ENCODE data around the gene PROSER3. TPM values are rescaled to one million over a fixed set of nuclear protein-coding genes. Genes with fewer than 3 reads are reported as not detected.

PROSER3 gene
- total and polyA plus RNA-seq, 2 of the 4 experiments (the other 2 are of a cell fraction) = 5.4 to 21.8 TPM

DNA sequence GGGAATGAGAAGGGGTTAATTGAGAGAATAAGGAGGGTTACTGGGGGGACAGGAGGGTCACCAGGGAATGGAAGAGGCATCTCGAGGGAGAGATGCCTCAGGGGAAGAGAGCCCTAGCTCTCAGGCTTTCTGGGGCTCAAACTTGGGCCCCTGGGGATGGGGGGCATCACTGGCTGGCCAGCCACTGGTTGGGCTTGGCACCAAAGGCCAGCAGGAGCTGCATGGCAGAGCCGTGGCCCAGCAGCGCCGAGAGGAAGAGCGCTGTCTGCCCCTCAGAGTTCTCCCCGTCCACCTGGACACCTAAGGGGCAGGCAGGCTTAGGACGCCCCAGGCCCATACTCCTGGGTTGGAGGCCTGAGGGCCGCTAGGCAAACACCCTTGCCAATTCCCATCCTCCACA is 34.9 kb downstream of the PROSER3 start:
- no peak overlapping the region for H3K27ac ChIP-seq (ENCODE audit: insufficient read depth, low read length)
- H2AK9ac ChIP-seq (replicated peaks; ENCODE audit: low read depth, low read length, poor library complexity) = no peak overlapping the region
- no peak overlapping the region for H3K4me2 ChIP-seq (ENCODE audit: low read depth, low read length)
- no peak overlapping the region for H3K4me3 ChIP-seq (ENCODE audit: insufficient read depth, low read depth, low read length)
- CTCF ChIA-PET = no interaction called here
- no peak overlapping the region for H2AK5ac ChIP-seq (ENCODE audit: low read depth, low read length)
- in situ Hi-C loops (cut with MboI; ENCODE audit: low sequenced_read_pairs) = no loop called here
- H4K5ac ChIP-seq (ENCODE audit: low read depth, low read length) = no peak overlapping the region
- no peak overlapping the region for H2BK5ac ChIP-seq (ENCODE audit: low read depth, low read length, poor library complexity, severe bottlenecking)
- H3K36me3 ChIP-seq (ENCODE audit: control insufficient read depth, insufficient read depth, low read length) = no peaks in the 10 kb centered on the region
- TF ChIP-seq MXI1 (IDR thresholded peaks at IDR 0.05; ENCODE audit: borderline replicate concordance, low read depth, low read length) = no peak
- TF ChIP-seq, protein P1, sequence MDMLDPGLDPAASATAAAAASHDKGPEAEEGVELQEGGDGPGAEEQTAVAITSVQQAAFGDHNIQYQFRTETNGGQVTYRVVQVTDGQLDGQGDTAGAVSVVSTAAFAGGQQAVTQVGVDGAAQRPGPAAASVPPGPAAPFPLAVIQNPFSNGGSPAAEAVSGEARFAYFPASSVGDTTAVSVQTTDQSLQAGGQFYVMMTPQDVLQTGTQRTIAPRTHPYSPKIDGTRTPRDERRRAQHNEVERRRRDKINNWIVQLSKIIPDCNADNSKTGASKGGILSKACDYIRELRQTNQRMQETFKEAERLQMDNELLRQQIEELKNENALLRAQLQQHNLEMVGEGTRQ (IDR thresholded peaks at IDR 0.05; ENCODE audit: low read depth, low read length) = no peak
- TF ChIP-seq CEBPB (IDR thresholded peaks at IDR 0.05; ENCODE audit: low read depth, low read length) = no peak
- TF ChIP-seq POLR2A (IDR thresholded peaks at IDR 0.05; ENCODE audit: low read depth, low read length) = no peak
- TF ChIP-seq, protein P2, sequence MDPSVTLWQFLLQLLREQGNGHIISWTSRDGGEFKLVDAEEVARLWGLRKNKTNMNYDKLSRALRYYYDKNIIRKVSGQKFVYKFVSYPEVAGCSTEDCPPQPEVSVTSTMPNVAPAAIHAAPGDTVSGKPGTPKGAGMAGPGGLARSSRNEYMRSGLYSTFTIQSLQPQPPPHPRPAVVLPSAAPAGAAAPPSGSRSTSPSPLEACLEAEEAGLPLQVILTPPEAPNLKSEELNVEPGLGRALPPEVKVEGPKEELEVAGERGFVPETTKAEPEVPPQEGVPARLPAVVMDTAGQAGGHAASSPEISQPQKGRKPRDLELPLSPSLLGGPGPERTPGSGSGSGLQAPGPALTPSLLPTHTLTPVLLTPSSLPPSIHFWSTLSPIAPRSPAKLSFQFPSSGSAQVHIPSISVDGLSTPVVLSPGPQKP (IDR thresholded peaks at IDR 0.05; ENCODE audit: borderline replicate concordance, low read depth, low read length) = no peak
- H4K91ac ChIP-seq (ENCODE audit: insufficient read depth, low read depth, low read length) = no peak overlapping the region
- no peaks in the 10 kb centered on the region for H3K4me1 ChIP-seq (ENCODE audit: control insufficient read depth, insufficient read depth, low read length)
- H4K20me1 ChIP-seq (ENCODE audit: insufficient read depth, low read length) = no peaks in the 10 kb centered on the region
- DNase-seq = no peak
- dilution Hi-C loops (cut with HindIII; ENCODE audit: low sequenced_read_pairs, unreplicated experiment) = no loop called here
- no peaks in the 10 kb centered on the region for H3K9me3 ChIP-seq (ENCODE audit: control insufficient read depth, insufficient read depth, low read length)
- H2BK120ac ChIP-seq (ENCODE audit: low read depth, low read length) = no peak overlapping the region
- H3K56ac ChIP-seq (ENCODE audit: extremely low read depth, insufficient read depth, low read length) = no peak overlapping the region
- no peak overlapping the region for H3K9ac ChIP-seq (ENCODE audit: low read depth, low read length)
- no peak overlapping the region for H2BK15ac ChIP-seq (ENCODE audit: low read depth, low read length)
- no peak overlapping the region for H3K4ac ChIP-seq (ENCODE audit: low read depth, low read length)
- intact Hi-C loops (cut with micrococcal nuclease) = no loop called here
- 17% methylated on average over 1 of the region's 8 CpGs; no CpG with 5 or more reads in 1 of the 2 experiments for WGBS, 2 experiments (ENCODE audit: extremely low coverage in 2 of 2, insufficient read length in 1 of 2)
- ATAC-seq (ENCODE audit: low read depth) = no peak
- no peak overlapping the region for H3K18ac ChIP-seq (ENCODE audit: low read depth, low read length)
- no TSS peak for BruUV-seq (replicated peaks)
- peaks cover 23% of the 10 kb centered on the region for H3K27me3 ChIP-seq (ENCODE audit: control insufficient read depth, insufficient read depth, low read length)
- H4K8ac ChIP-seq (ENCODE audit: low read depth in 2 of 2, low read length in 2 of 2) = no peak overlapping the region
- H2AFZ ChIP-seq (replicated peaks; ENCODE audit: low read length, poor library complexity) = no peak overlapping the region
- H3K23ac ChIP-seq (ENCODE audit: low read depth, low read length) = no peak overlapping the region
- H3K9me1 ChIP-seq (ENCODE audit: insufficient read depth, low read length) = no peaks in the 10 kb centered on the region
- POLR2A ChIA-PET (ENCODE audit: unreplicated experiment) = no interaction called here
- no peaks in the 10 kb centered on the region for H3K79me1 ChIP-seq (ENCODE audit: low read depth in 1 of 2, low read length in 2 of 2)
- H2BK20ac ChIP-seq (ENCODE audit: low read depth, low read length) = no peak overlapping the region
- H3K14ac ChIP-seq (replicated peaks; ENCODE audit: low read depth, low read length) = no peak overlapping the region

All from IMR-90 (cell line).